ENCODE results near the gene SRD5A1.

DNA sequence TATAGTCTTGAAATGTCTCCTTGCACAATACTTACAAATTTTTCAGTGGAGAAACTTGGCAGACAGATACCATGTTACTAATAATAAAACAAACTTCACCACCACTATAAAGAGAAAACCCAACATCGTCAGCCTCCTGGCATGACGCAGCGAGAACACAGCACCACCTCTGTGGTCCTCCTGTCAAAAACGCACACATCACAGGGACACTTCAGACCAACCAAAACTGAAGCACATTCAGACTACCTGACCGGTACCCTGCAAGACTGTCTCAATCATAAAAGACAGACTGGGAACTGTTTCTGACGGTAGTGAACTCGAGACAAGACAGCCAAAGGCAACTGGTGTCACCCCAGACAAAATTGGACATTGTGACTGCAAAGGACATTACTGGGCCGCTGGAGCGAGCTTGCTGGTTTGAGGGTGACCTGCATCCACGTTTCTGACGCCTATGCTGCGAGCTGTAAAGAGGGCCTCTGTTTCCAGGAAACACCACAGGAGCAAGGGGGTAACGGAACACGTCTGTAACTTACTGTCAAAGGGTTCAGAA is 34.8 kb upstream of the SRD5A1 start:
- TF ChIP-seq EZH2 (IDR thresholded peaks at IDR 0.05), result no peak
- TF ChIP-seq, protein P1, sequence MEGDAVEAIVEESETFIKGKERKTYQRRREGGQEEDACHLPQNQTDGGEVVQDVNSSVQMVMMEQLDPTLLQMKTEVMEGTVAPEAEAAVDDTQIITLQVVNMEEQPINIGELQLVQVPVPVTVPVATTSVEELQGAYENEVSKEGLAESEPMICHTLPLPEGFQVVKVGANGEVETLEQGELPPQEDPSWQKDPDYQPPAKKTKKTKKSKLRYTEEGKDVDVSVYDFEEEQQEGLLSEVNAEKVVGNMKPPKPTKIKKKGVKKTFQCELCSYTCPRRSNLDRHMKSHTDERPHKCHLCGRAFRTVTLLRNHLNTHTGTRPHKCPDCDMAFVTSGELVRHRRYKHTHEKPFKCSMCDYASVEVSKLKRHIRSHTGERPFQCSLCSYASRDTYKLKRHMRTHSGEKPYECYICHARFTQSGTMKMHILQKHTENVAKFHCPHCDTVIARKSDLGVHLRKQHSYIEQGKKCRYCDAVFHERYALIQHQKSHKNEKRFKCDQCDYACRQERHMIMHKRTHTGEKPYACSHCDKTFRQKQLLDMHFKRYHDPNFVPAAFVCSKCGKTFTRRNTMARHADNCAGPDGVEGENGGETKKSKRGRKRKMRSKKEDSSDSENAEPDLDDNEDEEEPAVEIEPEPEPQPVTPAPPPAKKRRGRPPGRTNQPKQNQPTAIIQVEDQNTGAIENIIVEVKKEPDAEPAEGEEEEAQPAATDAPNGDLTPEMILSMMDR (IDR thresholded peaks at IDR 0.05), result no peak

Measured in neural progenitor cell (in vitro differentiated cells).